ENCODE measurements around the gene ANXA4. TPM values are rescaled to one million over a fixed set of nuclear protein-coding genes. Genes with fewer than 3 reads are reported as not detected.

ANXA4 gene
- total RNA-seq, 1 donor from 2014 or later = 84.5 TPM

DNA sequence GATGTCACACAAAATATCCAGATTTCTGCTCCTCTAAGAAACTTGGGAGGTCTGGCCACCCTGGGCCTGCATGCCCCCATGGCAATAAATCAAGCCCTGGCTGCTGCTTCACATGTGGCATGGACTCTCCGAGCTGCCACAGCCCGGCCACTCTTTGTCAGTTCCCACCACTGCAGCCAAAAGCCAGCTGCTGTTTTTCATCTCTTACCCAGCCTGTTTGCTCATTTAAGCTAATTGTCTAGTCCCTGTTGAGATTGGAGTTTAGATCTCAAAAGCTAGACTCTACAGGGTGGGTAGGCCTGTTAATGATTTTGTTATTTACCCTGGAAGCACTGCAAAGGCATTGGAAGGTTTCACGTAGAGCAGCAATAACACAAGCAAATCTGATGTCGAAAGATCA lies 20.9 kb upstream of the ANXA4 start:
- Mint-ChIP-seq H3K27me3 (no peaks in the 10 kb centered on the region), H3K36me3 (no peaks in the 10 kb centered on the region), H3K9me3 (no peaks in the 10 kb centered on the region), H3K4me1 (ENCODE audit: unreplicated experiment) (peaks cover 35% of the 10 kb centered on the region), H3K27ac (no peak overlapping the region), H3K4me3 (no peak overlapping the region)
- TF ChIP-seq, protein P1, sequence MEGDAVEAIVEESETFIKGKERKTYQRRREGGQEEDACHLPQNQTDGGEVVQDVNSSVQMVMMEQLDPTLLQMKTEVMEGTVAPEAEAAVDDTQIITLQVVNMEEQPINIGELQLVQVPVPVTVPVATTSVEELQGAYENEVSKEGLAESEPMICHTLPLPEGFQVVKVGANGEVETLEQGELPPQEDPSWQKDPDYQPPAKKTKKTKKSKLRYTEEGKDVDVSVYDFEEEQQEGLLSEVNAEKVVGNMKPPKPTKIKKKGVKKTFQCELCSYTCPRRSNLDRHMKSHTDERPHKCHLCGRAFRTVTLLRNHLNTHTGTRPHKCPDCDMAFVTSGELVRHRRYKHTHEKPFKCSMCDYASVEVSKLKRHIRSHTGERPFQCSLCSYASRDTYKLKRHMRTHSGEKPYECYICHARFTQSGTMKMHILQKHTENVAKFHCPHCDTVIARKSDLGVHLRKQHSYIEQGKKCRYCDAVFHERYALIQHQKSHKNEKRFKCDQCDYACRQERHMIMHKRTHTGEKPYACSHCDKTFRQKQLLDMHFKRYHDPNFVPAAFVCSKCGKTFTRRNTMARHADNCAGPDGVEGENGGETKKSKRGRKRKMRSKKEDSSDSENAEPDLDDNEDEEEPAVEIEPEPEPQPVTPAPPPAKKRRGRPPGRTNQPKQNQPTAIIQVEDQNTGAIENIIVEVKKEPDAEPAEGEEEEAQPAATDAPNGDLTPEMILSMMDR (conservative IDR thresholded peaks at IDR 0.05) = no peak
- DNase-seq (ENCODE audit: extremely low spot score, unreplicated experiment) = no peak

DNA sequence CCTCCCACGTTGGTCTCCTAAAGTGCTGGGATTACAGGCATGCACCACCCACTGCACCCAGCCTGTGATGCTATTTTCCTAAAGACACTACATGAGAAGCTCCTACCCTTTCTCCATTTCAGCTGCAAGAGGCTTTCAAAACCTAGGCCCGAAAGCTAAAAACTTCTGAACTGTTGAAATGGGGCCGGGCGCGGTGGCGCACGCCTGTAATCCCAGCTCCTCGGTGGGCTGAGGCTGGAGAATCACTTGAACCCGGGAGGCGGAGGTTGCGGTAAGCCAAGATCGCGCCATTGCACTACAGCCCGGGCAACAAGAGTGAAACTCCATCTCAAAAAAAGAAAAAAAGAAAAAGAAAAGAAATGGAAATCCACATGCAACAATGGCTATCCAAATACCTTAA lies 18.1 kb upstream of the ANXA4 start:
- H3K27me3 Mint-ChIP-seq = no peaks in the 10 kb centered on the region
- TF ChIP-seq, protein P1 (conservative IDR thresholded peaks at IDR 0.05) = no peak
- peaks cover 16% of the 10 kb centered on the region for H3K4me1 Mint-ChIP-seq (ENCODE audit: unreplicated experiment)
- H3K9me3 Mint-ChIP-seq = no peaks in the 10 kb centered on the region
- H3K4me3 Mint-ChIP-seq = no peak overlapping the region
- H3K36me3 Mint-ChIP-seq = no peaks in the 10 kb centered on the region
- no peak for DNase-seq (ENCODE audit: extremely low spot score, unreplicated experiment)
- no peak overlapping the region for H3K27ac Mint-ChIP-seq

DNA sequence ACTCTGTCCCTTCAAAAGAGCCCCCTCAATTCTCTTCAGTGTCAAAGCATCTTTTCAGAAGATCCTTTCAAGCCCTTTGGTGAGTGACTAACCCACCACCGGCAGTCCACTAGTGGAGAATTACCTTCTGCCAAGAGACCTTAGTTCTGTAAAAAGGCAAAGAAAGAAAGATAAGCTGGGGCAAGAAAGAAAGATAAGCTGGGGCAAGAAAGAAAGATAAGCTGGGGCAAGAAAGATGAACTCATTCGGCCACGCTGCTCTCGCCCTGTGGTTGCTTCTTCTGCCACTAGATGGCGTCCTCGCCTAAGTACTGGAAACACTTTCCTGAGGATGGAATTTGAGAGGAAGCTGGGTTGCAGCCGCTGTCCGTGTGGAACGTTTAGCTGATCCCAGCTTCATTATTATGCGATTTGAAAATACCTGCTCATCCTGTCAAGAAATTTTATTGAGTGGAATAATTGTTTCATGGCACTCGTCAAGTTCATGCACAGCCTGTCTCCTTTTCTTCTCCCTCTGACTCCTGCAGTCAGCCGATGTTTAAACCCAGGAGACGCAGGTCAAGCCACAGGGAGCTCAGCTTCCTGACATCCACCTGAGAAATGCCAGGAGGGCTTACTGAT lies 17.3 kb upstream of the ANXA4 start:
- Mint-ChIP-seq H3K9me3 (no peaks in the 10 kb centered on the region), H3K4me3 (peak overlapping the region; percentile 86), H3K27me3 (no peaks in the 10 kb centered on the region), H3K36me3 (no peaks in the 10 kb centered on the region), H3K27ac (no peak overlapping the region), H3K4me1 (ENCODE audit: unreplicated experiment) (peaks cover 16% of the 10 kb centered on the region)
- TF ChIP-seq, protein P1 (conservative IDR thresholded peaks at IDR 0.05) = peak; percentile 97
- peak; percentile 89 for DNase-seq (ENCODE audit: extremely low spot score, unreplicated experiment)

DNA sequence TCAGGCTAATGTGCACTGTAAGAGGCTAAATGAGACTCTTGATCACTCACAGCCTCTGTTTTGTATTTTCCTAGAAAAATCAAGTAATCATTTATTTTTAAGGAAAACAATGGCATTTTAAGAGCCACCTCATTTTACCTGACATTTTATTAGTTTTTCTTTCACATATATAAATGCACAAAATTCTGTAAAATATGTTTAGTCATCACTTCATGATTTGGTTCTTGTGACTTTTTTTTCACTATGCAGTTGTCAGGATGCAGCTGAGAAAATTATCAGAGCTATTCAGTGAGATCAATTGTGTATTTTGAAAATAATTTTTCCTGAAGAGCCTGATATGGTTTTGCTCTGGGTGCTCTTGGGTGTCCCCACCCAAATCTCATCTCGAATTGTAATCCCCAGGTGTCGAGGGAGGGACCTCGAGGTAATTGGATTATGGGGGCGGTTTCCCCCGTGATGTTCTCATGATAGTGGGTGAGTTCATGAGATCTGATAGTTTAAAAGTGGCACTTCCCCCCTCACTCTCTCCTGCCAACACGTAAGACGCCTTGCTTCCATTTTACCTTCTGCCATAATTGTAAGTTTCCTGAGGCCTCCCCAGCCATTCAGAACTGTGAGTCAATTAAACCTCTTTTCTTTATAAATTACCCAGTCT lies 16.1 kb upstream of the ANXA4 start:
- no peaks in the 10 kb centered on the region for H3K36me3 Mint-ChIP-seq

DNA sequence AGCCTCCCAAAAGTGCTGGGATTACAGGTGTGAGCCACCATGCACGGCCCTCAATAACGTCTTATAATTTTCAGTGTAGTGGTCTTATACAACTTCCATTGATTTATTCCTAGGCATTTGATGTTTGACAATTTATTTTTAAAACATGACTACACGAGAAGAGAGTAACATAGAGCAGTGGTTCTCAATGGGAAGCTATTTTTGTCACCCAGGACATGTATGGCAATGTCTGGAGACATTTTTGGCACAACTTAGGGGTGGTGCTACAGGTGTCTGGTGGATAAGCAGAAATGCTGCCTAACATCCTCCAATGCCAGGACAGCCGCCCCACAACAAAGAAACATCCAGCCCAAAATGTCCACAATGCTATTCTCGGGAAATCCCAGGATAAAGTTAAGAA lies 12.7 kb upstream of the ANXA4 start:
- no peaks in the 10 kb centered on the region for H3K36me3 Mint-ChIP-seq
- H3K4me1 Mint-ChIP-seq (ENCODE audit: unreplicated experiment) = peaks cover 9% of the 10 kb centered on the region
- H3K27me3 Mint-ChIP-seq = no peaks in the 10 kb centered on the region
- no peak overlapping the region for H3K4me3 Mint-ChIP-seq
- TF ChIP-seq, protein P1 (conservative IDR thresholded peaks at IDR 0.05) = no peak
- H3K9me3 Mint-ChIP-seq = no peaks in the 10 kb centered on the region
- no peak for DNase-seq (ENCODE audit: extremely low spot score, unreplicated experiment)
- H3K27ac Mint-ChIP-seq = no peak overlapping the region

More for the DNA sequence above, 16.1 kb upstream of the ANXA4 start:
- H3K27ac Mint-ChIP-seq = no peak overlapping the region
- H3K4me3 Mint-ChIP-seq = no peak overlapping the region
- H3K27me3 Mint-ChIP-seq = no peaks in the 10 kb centered on the region
- no peaks in the 10 kb centered on the region for H3K9me3 Mint-ChIP-seq
- peaks cover 13% of the 10 kb centered on the region for H3K4me1 Mint-ChIP-seq (ENCODE audit: unreplicated experiment)
- TF ChIP-seq, protein P1 (conservative IDR thresholded peaks at IDR 0.05) = no peak
- no peak for DNase-seq (ENCODE audit: extremely low spot score, unreplicated experiment)
